ENCODE results near the gene RICTOR. TPM values are rescaled to one million over a fixed set of nuclear protein-coding genes. Genes with fewer than 3 reads are reported as not detected.

Gene RICTOR
- total RNA-seq, 2 donors from 2014 or later: 21.5 to 36.8 TPM

GRCh38 chr5:39021413-39021812 lies 52.8 kb downstream of the RICTOR start:
- Histone ChIP-seq H3K27ac (no peak overlapping the region), H3K9me3 (no peaks in the 10 kb centered on the region)

GRCh38 chr5:39020458-39020857 lies 53.7 kb downstream of the RICTOR start:
- intact Hi-C loops (cut with DNase I): no loop called here
- Histone ChIP-seq H3K4me3 (no peak overlapping the region), H3K36me3 (no peaks in the 10 kb centered on the region), H3K9me3 (no peaks in the 10 kb centered on the region), H3K4me1 (replicated peaks) (no peaks in the 10 kb centered on the region), H3K27me3 (replicated peaks; ENCODE audit: insufficient read depth) (no peaks in the 10 kb centered on the region), H3K27ac (no peak overlapping the region)
- DNase-seq (ENCODE audit: low spot score): no peak
- 91% methylated on average over 3 of the region's 3 CpGs for WGBS
- TF ChIP-seq POLR2A (IDR thresholded peaks at IDR 0.05): no peak
- TF ChIP-seq POLR2AphosphoS5 (IDR thresholded peaks at IDR 0.05): no peak
- no peak for TF ChIP-seq CTCF (IDR thresholded peaks at IDR 0.05)

More at GRCh38 chr5:39021413-39021812, 52.8 kb downstream of the RICTOR start:
- intact Hi-C loops (cut with DNase I): no loop called here
- H3K27me3 ChIP-seq (replicated peaks; ENCODE audit: insufficient read depth): no peaks in the 10 kb centered on the region
- no peaks in the 10 kb centered on the region for H3K36me3 ChIP-seq
- H3K4me3 ChIP-seq: no peak overlapping the region
- TF ChIP-seq POLR2AphosphoS5 (IDR thresholded peaks at IDR 0.05): no peak
- no peak for TF ChIP-seq CTCF (IDR thresholded peaks at IDR 0.05)
- no peak for TF ChIP-seq POLR2A (IDR thresholded peaks at IDR 0.05)
- DNase-seq (ENCODE audit: low spot score): no peak
- H3K4me1 ChIP-seq (replicated peaks): no peaks in the 10 kb centered on the region
- 71% methylated on average over 1 of the region's 1 CpG for WGBS

- H3K27ac ChIP-seq: no peak overlapping the region
- H3K4me1 ChIP-seq (replicated peaks): no peaks in the 10 kb centered on the region
- no peaks in the 10 kb centered on the region for H3K36me3 ChIP-seq
- intact Hi-C loops (cut with DNase I): loop anchor here (5.0 kb wide), 1 partner anchor 48 kb away; no protein-coding TSS in a partner anchor
- H3K4me3 ChIP-seq: no peak overlapping the region
- DNase-seq (ENCODE audit: low spot score): no peak
- TF ChIP-seq POLR2AphosphoS5 (IDR thresholded peaks at IDR 0.05) (no peak), POLR2A (IDR thresholded peaks at IDR 0.05) (no peak), CTCF (IDR thresholded peaks at IDR 0.05) (no peak)
- WGBS: 95% methylated on average over 4 of the region's 4 CpGs
- H3K27me3 ChIP-seq (replicated peaks; ENCODE audit: insufficient read depth): no peaks in the 10 kb centered on the region
- H3K9me3 ChIP-seq: no peaks in the 10 kb centered on the region
Observed at GRCh38 chr5:39019254-39019653, 54.9 kb downstream of the RICTOR start.

- no peak overlapping the region for H3K27ac ChIP-seq
- intact Hi-C loops (cut with DNase I): loop anchor here (5.0 kb wide), 1 partner anchor 50 kb away; no protein-coding TSS in a partner anchor
- no peaks in the 10 kb centered on the region for H3K36me3 ChIP-seq
- TF ChIP-seq POLR2AphosphoS5 (IDR thresholded peaks at IDR 0.05) (no peak), CTCF (IDR thresholded peaks at IDR 0.05) (no peak)
- no peak for DNase-seq (ENCODE audit: low spot score)
- 96% methylated on average over 2 of the region's 2 CpGs for WGBS
- H3K4me1 ChIP-seq (replicated peaks): no peaks in the 10 kb centered on the region
- H3K4me3 ChIP-seq: no peak overlapping the region
- no peaks in the 10 kb centered on the region for H3K27me3 ChIP-seq (replicated peaks; ENCODE audit: insufficient read depth)
- no peaks in the 10 kb centered on the region for H3K9me3 ChIP-seq
Observed at GRCh38 chr5:39017504-39017903, 56.7 kb downstream of the RICTOR start.

GRCh38 chr5:39016587-39017275 lies 57.5 kb downstream of the RICTOR start:
- WGBS: 95% methylated on average over 1 of the region's 1 CpG
- Histone ChIP-seq H3K9me3 (no peaks in the 10 kb centered on the region), H3K27me3 (replicated peaks; ENCODE audit: insufficient read depth) (no peaks in the 10 kb centered on the region), H3K4me3 (no peak overlapping the region), H3K27ac (no peak overlapping the region), H3K36me3 (no peaks in the 10 kb centered on the region), H3K4me1 (replicated peaks) (no peaks in the 10 kb centered on the region)
- DNase-seq (ENCODE audit: low spot score): no peak
- intact Hi-C loops (cut with DNase I): loop anchor here (5.0 kb wide), 1 partner anchor 51 kb away; no protein-coding TSS in a partner anchor
- TF ChIP-seq POLR2AphosphoS5 (IDR thresholded peaks at IDR 0.05) (no peak), CTCF (IDR thresholded peaks at IDR 0.05) (no peak), POLR2A (IDR thresholded peaks at IDR 0.05) (no peak)
